ENCODE data around the gene RPTN.
A peak's percentile ranks its signal among the peaks of the same experiment; 100 is the strongest.

RPTN gene

GRCh38 chr1:152108882-152109222 lies 50.2 kb downstream of the RPTN start:
- H3K4me3 ChIP-seq (replicated peaks; ENCODE audit: low read depth, low read length) = no peak overlapping the region
- no peaks in the 10 kb centered on the region for H3K36me3 ChIP-seq (ENCODE audit: control insufficient read depth, insufficient read depth, low read length)
- no peaks in the 10 kb centered on the region; the same call in none of the 2 replicates for H3K27me3 ChIP-seq (replicated peaks; ENCODE audit: control insufficient read depth, insufficient read depth, low read length)
- TF ChIP-seq CTCF (IDR thresholded peaks at IDR 0.05; ENCODE audit: insufficient read depth, low read length, poor library complexity, severe bottlenecking) = no peak
- no peak for DNase-seq (ENCODE audit: extremely low read depth, insufficient read length)

GRCh38 chr1:152107984-152108881 lies 50.8 kb downstream of the RPTN start:
- peak; percentile 3 for DNase-seq (ENCODE audit: extremely low read depth, insufficient read length)
- H3K4me3 ChIP-seq (replicated peaks; ENCODE audit: low read depth, low read length) = no peak overlapping the region
- TF ChIP-seq CTCF (IDR thresholded peaks at IDR 0.05; ENCODE audit: insufficient read depth, low read length, poor library complexity, severe bottlenecking) = no peak

GRCh38 chr1:152107031-152107983 lies 51.7 kb downstream of the RPTN start:
- no peak for TF ChIP-seq CTCF (IDR thresholded peaks at IDR 0.05; ENCODE audit: insufficient read depth, low read length, poor library complexity, severe bottlenecking)
- no peaks in the 10 kb centered on the region; the same call in none of the 2 replicates for H3K27me3 ChIP-seq (replicated peaks; ENCODE audit: control insufficient read depth, insufficient read depth, low read length)
- peak; percentile 6 for DNase-seq (ENCODE audit: extremely low read depth, insufficient read length)
- no peak overlapping the region for H3K4me3 ChIP-seq (replicated peaks; ENCODE audit: low read depth, low read length)
- no peaks in the 10 kb centered on the region for H3K36me3 ChIP-seq (ENCODE audit: control insufficient read depth, insufficient read depth, low read length)

More at GRCh38 chr1:152107984-152108881, 50.8 kb downstream of the RPTN start:
- Histone ChIP-seq H3K36me3 (ENCODE audit: control insufficient read depth, insufficient read depth, low read length) (no peaks in the 10 kb centered on the region), H3K27me3 (replicated peaks; ENCODE audit: control insufficient read depth, insufficient read depth, low read length) (no peaks in the 10 kb centered on the region; the same call in 1 of the 2 replicates)

GRCh38 chr1:152104854-152105253 lies 54.2 kb downstream of the RPTN start:
- no peaks in the 10 kb centered on the region for H3K36me3 ChIP-seq (ENCODE audit: control insufficient read depth, insufficient read depth, low read length)
- TF ChIP-seq CTCF (IDR thresholded peaks at IDR 0.05; ENCODE audit: insufficient read depth, low read length, poor library complexity, severe bottlenecking) = no peak
- no peak for DNase-seq (ENCODE audit: extremely low read depth, insufficient read length)
- no peaks in the 10 kb centered on the region; the same call in 1 of the 2 replicates for H3K27me3 ChIP-seq (replicated peaks; ENCODE audit: control insufficient read depth, insufficient read depth, low read length)
- H3K4me3 ChIP-seq (replicated peaks; ENCODE audit: low read depth, low read length) = no peak overlapping the region

Data from GM06990 (cell line).